Activated CD8-positive, alpha-beta T cell treated with anti-CD3 and anti-CD28 coated beads for 36 hours (primary cell): ENCODE data around the gene CHD8. TPM values are rescaled to one million over a fixed set of nuclear protein-coding genes. Genes with fewer than 3 reads are reported as not detected.
A peak's percentile ranks its signal among the peaks of the same experiment; 100 is the strongest.

Experiments used
- ATAC-seq: fragments of 200-7000 bp; cut with Tn5 transposase; one replicate; pipeline ENCODE4 v1.10.0; 2021; ENCODE audit warnings: mild to moderate bottlenecking, moderate library complexity
- CTCF ChIA-PET: fragments of 350-600 bp; sonication (Branson Sonifier 250); formaldehyde crosslinking; loops from one replicate; lab custom pipeline; 2021; ENCODE audit warnings: antibody characterized with exemption; lab: Charles Lee
- POLR2A ChIA-PET: fragments of 350-600 bp; sonication (Branson Sonifier 250); formaldehyde crosslinking; loops from one replicate; lab custom pipeline; 2021; ENCODE audit warnings: antibody characterized with exemption; lab: Charles Lee
- DNase-seq: peaks from one replicate; pipeline ENCODE4 v3.0.0-alpha.2; 2020
- H3K27ac Mint-ChIP-seq: one replicate; pipeline ENCODE4 v1.8.0; 2021; ENCODE audit warnings: mild to moderate bottlenecking, mixed read lengths
- H3K27me3 Mint-ChIP-seq: one replicate; pipeline ENCODE4 v1.8.0; 2021; ENCODE audit warnings: mixed read lengths
- H3K36me3 Mint-ChIP-seq: one replicate; pipeline ENCODE4 v1.8.0; 2021; ENCODE audit warnings: low read depth, mixed read lengths
- H3K4me1 Mint-ChIP-seq: one replicate; pipeline ENCODE4 v1.8.0; 2021; ENCODE audit warnings: low read depth, mixed read lengths
- H3K4me3 Mint-ChIP-seq: one replicate; pipeline ENCODE4 v1.8.0; 2021; ENCODE audit warnings: mild to moderate bottlenecking, moderate library complexity, mixed read lengths
- H3K9me3 Mint-ChIP-seq: one replicate; pipeline ENCODE4 v1.8.0; 2021; ENCODE audit warnings: mixed read lengths
- intact Hi-C: fragments of 100-400 bp; cut with micrococcal nuclease; formaldehyde crosslinking; loops from one replicate; pipeline ENCODE4 v1.10.0; 2022
- total RNA-seq, 2 experiments: library from RNA; stranded (reverse); gene quantifications; one replicate each; pipeline ENCODE4 v1.2.3, GENCODE V29; 2021
- TF ChIP-seq, protein P1 (sequence below): fragments of 200-600 bp; IDR thresholded peaks from one replicate; pipeline ENCODE4 v1.8.0; 2022; ENCODE audit warnings: antibody characterized with exemption, mild to moderate bottlenecking

The CHD8 gene
- total RNA-seq, 2 experiments from 2014 or later = 82.3 to 85.3 TPM

DNA sequence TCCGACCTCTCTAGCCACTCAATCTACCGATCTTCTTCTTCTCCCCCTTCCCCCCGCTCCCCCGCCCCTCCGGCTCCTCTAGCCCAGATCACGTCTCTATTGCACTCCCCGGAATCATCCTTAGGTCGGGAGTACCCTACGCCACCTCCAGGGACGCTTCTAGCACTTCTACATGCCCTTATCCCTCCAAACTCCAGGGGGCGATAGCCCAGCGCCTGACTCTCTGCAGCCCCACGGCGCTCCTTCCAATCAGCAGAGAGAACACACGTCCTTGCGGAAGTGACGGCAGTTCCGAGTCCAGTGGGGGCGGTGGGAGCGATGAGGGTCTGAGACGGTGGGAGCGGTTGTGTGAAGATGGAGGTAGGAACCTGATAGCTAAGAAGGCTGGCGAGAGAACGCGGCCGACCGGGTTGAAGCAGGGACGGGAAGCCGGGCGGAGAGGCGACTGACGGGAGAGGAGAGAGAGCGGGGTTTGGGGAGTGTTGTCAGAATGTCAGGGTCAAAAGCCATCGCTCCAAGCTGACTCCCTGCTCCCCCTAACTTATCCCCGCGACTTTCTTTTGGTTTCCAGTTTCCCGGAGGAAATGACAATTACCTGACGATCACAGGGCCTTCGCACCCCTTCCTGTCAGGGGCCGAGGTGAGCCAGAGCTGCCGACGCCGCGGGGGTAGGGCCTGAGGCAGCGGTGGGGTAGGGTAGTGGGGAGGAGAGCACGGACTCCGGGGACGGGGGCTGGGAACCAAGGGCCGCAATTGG lies 21.2 kb upstream of the CHD8 start, which contains the start of the genes RAB2B and TOX4:
TSS of gene RAB2B (minus strand) at position 35 of the 757 bp plus-strand sequence. CDS start 87 bp downstream, outside the sequence.
TSS of gene TOX4 (plus strand) at position 271 of the 757 bp plus-strand sequence. CDS start at position 355, 84 bp downstream.
- no peaks in the 10 kb centered on the region for H3K27me3 Mint-ChIP-seq
- intact Hi-C loops = loop anchor here (1.0 kb wide), 1 partner anchor 21 kb away; the partner anchor contains the start of gene CHD8
- ChIA-PET CTCF (interaction anchor here (0.7 to 4.2 kb wide), 26 partner anchors 11 to 169 kb away, joined by 3 to 45 read pairs (median 4); partner anchors contain the start of genes CHD8, METTL3 and SALL2), POLR2A (interaction anchor here (0.6 to 2.7 kb wide), 15 partner anchors 10 to 94 kb away, joined by 3 to 17 read pairs (median 5); partner anchors contain the start of gene METTL3)
- H3K4me3 Mint-ChIP-seq = peak within 1 kb of the TSS; percentile 98
- DNase-seq = peak; percentile 97
- peaks cover 21% of the 10 kb centered on the region for H3K4me1 Mint-ChIP-seq
- TF ChIP-seq, protein P1, sequence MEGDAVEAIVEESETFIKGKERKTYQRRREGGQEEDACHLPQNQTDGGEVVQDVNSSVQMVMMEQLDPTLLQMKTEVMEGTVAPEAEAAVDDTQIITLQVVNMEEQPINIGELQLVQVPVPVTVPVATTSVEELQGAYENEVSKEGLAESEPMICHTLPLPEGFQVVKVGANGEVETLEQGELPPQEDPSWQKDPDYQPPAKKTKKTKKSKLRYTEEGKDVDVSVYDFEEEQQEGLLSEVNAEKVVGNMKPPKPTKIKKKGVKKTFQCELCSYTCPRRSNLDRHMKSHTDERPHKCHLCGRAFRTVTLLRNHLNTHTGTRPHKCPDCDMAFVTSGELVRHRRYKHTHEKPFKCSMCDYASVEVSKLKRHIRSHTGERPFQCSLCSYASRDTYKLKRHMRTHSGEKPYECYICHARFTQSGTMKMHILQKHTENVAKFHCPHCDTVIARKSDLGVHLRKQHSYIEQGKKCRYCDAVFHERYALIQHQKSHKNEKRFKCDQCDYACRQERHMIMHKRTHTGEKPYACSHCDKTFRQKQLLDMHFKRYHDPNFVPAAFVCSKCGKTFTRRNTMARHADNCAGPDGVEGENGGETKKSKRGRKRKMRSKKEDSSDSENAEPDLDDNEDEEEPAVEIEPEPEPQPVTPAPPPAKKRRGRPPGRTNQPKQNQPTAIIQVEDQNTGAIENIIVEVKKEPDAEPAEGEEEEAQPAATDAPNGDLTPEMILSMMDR = peak; percentile 96
- H3K9me3 Mint-ChIP-seq = no peaks in the 10 kb centered on the region
- peak; percentile 99 for ATAC-seq
- peak within 1 kb of the TSS; percentile 99 for H3K27ac Mint-ChIP-seq
- peaks cover 7% of the 10 kb centered on the region for H3K36me3 Mint-ChIP-seq

DNA sequence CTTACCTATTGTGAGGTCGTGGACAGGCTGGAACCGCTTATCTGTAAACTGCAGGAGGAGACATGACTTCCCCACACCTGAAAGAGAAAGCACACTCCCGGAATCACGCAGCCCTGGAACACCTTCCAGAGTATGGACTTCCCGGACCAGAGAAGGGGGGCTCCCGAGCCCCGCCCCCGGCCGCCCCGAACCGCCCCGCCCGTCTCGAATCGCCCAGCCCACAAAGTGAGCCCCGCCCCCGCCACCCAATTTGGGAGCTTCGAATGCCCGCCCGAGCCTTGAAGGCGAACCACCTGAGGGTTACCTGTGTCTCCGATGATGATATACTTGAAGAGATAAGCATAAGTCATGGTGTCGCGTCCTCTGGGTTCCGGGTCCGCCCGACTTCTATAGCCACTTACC lies 20.6 kb upstream of the CHD8 start:
- intact Hi-C loops = loop anchor here (1.0 kb wide), 1 partner anchor 20 kb away; the partner anchor contains the start of gene CHD8
- peaks cover 7% of the 10 kb centered on the region for H3K36me3 Mint-ChIP-seq
- peak overlapping the region; percentile 99 for H3K27ac Mint-ChIP-seq
- DNase-seq (no peak), ATAC-seq (peak; percentile 52)
- no peaks in the 10 kb centered on the region for H3K27me3 Mint-ChIP-seq
- TF ChIP-seq, protein P1 = no peak
- POLR2A ChIA-PET = interaction anchor here (0.6 to 2.7 kb wide), 12 partner anchors 10 to 94 kb away, joined by 3 to 17 read pairs (median 4); partner anchors contain the start of gene METTL3
- CTCF ChIA-PET = interaction anchor here (0.6 to 4.2 kb wide), 14 partner anchors 11 to 202 kb away, joined by 3 to 45 read pairs (median 7); partner anchors contain the start of genes CHD8, METTL3 and SALL2
- H3K4me3 Mint-ChIP-seq = peak overlapping the region; percentile 98
- peaks cover 21% of the 10 kb centered on the region for H3K4me1 Mint-ChIP-seq
- H3K9me3 Mint-ChIP-seq = no peaks in the 10 kb centered on the region

DNA sequence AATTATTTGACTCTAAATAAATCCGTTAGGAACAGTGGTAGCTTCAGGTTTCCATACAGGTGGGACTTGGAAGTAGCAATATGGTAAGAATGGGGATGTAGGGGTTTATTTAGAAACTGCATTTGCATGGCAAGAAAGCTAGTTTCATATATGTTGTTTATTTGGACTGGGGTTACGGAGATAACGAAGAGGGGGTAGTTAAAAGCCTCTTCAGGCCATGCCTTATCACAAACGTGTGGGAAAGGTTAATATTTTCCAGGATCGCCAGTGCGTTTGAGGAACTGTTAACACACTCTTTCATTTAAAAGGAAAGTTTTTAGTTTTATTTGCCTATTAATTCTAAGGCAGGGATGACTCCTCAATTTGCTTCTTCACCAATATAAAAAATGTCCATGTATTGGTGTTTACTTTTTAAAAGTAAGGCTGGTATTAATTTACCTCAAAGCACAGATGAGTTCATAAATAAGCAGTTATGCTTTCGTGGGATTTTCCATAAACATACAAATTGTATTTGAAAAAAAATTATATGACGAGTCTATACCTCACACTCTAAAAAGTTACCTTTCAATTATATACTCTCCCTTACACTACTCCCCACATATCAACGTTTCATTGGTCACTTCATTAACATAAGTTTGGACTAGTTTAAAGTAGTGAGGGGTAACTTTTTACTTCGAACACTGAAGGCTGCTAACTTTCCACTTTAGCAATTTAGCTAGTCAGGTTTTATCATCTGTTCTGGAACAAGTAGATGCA lies 20.0 kb upstream of the CHD8 start:
- CTCF ChIA-PET = interaction anchor here (0.6 to 4.2 kb wide), 13 partner anchors 10 to 201 kb away, joined by 3 to 45 read pairs (median 9); partner anchors contain the start of genes CHD8, METTL3 and SALL2
- peak overlapping the region; percentile 99 for H3K27ac Mint-ChIP-seq
- TF ChIP-seq, protein P1 = no peak
- peaks cover 7% of the 10 kb centered on the region for H3K36me3 Mint-ChIP-seq
- DNase-seq (no peak), ATAC-seq (no peak)
- peaks cover 21% of the 10 kb centered on the region for H3K4me1 Mint-ChIP-seq
- intact Hi-C loops = loop anchor here (1.0 kb wide), 1 partner anchor 20 kb away; the partner anchor contains the start of gene CHD8
- POLR2A ChIA-PET = interaction anchor here (0.6 to 2.7 kb wide), 10 partner anchors 15 to 93 kb away, joined by 3 to 17 read pairs (median 4); partner anchors contain the start of gene METTL3
- H3K4me3 Mint-ChIP-seq = peak overlapping the region; percentile 98
- H3K9me3 Mint-ChIP-seq = no peaks in the 10 kb centered on the region
- no peaks in the 10 kb centered on the region for H3K27me3 Mint-ChIP-seq

DNA sequence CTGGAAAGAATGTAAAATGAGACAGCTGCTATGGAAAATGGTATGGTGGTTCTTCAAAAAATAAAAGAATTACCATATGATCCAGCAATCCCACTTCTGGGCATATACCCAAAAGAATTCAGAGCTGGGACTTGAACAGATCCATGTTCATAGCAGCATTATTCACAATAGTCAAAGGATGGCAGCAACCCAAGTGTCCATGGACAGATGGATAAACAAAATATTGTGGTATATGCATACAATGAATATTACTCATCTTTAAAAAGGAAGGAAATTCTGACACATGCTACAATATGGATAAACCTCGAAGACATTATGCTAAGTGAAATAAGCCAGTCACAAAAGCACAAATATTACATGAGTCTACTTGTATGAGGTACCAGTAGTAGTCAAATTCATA lies 11.7 kb upstream of the CHD8 start:
- Mint-ChIP-seq H3K27me3 (no peaks in the 10 kb centered on the region), H3K27ac (no peak overlapping the region), H3K36me3 (peaks cover 9% of the 10 kb centered on the region), H3K9me3 (no peaks in the 10 kb centered on the region), H3K4me1 (peaks cover 2% of the 10 kb centered on the region), H3K4me3 (no peak overlapping the region)
- ChIA-PET POLR2A (interaction anchor here (1.9 kb wide), 1 partner anchor 11 kb away, joined by 12 read pairs; the partner anchor contains the start of gene CHD8), CTCF (interaction anchor here (3.6 kb wide), 1 partner anchor 11 kb away, joined by 18 read pairs; the partner anchor contains the start of gene CHD8)
- TF ChIP-seq, protein P1 = no peak
- DNase-seq (no peak), ATAC-seq (no peak)
- intact Hi-C loops = no loop called here
